GM12878 (cell line): ENCODE measurements around the gene ZSWIM5. TPM values are rescaled to one million over a fixed set of nuclear protein-coding genes. Genes with fewer than 3 reads are reported as not detected.

Source experiments
- ATAC-seq: fragments of 200-7000 bp; cut with Tn5 transposase; 3 replicates; pipeline ENCODE4 v1.9.1; 2020; ENCODE audit warnings: mild to moderate bottlenecking, moderate library complexity
- BruUV-seq: library from RNA; stranded (reverse); fragments of 400-500 nt; replicated peaks from 2 replicates; lab custom pipeline; 2021; lab: Mats Ljungman, UMichigan
- CTCF ChIA-PET: fragments of 300-600 bp; sonication (Branson Sonifier 250); formaldehyde crosslinking; extraction: SDS; loops from one replicate; lab custom pipeline; 2021; ENCODE audit warnings: inconsistent platforms; lab: Yijun Ruan, JAX
- POLR2A ChIA-PET: fragments of 350-600 bp; formaldehyde crosslinking; extraction: SDS; loops from one replicate; lab custom pipeline; 2021; ENCODE audit warnings: inconsistent platforms; lab: Charles Lee
- RAD21 ChIA-PET: fragments of 300-600 bp; sonication (Branson Sonifier 250); formaldehyde crosslinking; loops from one replicate; lab custom pipeline; 2023; ENCODE audit warnings: antibody characterized with exemption; ENCODE audit not compliant: unreplicated experiment; lab: Charles Lee
- SMC1A ChIA-PET: fragments of 300-600 bp; sonication (Branson Sonifier 250); formaldehyde crosslinking; loops from one replicate; lab custom pipeline; 2023; ENCODE audit not compliant: unreplicated experiment, uncharacterized antibody; lab: Charles Lee
- DNase-seq: peaks from one replicate; pipeline ENCODE4 v3.0.0-alpha.2; 2011; ENCODE audit warnings: low read depth, low spot score
- FAIRE-seq: peaks from 3 replicates; lab custom pipeline; 2011; peaks lifted over from hg19 to GRCh38; lab: Jason Lieb, UNC
- H2AFZ ChIP-seq: 2 replicates; pipeline ENCODE4 v1.6.0; 2011; ENCODE audit warnings: low read depth, low read length, control low read depth; ENCODE audit not compliant: control insufficient read depth
- H3K27ac ChIP-seq: 2 replicates; pipeline ENCODE4 v1.5.1; 2011; ENCODE audit warnings: control low read depth; ENCODE audit not compliant: control insufficient read depth, insufficient read depth
- H3K27me3 ChIP-seq, 2 experiments: replicated peaks in 1 of 2; 2 replicates each; pipeline versions ENCODE4 v1.6.0 to v1.6.1; 2011; ENCODE audit warnings: low read length in 1 of 2; ENCODE audit not compliant: control insufficient read depth in 2 of 2, insufficient read depth in 2 of 2
- H3K36me3 ChIP-seq, 2 experiments: 2 replicates each; pipeline ENCODE4 v1.5.1; 2011; ENCODE audit warnings: low read length in 1 of 2; ENCODE audit not compliant: control insufficient read depth in 2 of 2, insufficient read depth in 2 of 2
- H3K4me1 ChIP-seq: 2 replicates; pipeline ENCODE4 v1.6.1; 2011; ENCODE audit warnings: mild to moderate bottlenecking, low read length, moderate library complexity, mixed read lengths; ENCODE audit not compliant: control insufficient read depth, insufficient read depth
- H3K4me2 ChIP-seq: 2 replicates; pipeline ENCODE4 v1.6.0; 2011; ENCODE audit warnings: control low read depth; ENCODE audit not compliant: control insufficient read depth, insufficient read depth
- H3K4me3 ChIP-seq: fragments of 200-600 bp; sonication (generic); 2 replicates; pipeline ENCODE4 v1.5.1; 2016
- H3K79me2 ChIP-seq: 2 replicates; pipeline ENCODE4 v1.6.0; 2011; ENCODE audit warnings: low read length; ENCODE audit not compliant: control insufficient read depth, insufficient read depth
- H3K9ac ChIP-seq: 2 replicates; pipeline ENCODE4 v1.8.0; 2011; ENCODE audit warnings: low read length, control low read depth, mixed read lengths; ENCODE audit not compliant: control insufficient read depth, insufficient read depth
- H3K9me3 ChIP-seq: replicated peaks from 3 replicates; pipeline ENCODE4 v1.5.1; 2011; ENCODE audit warnings: mild to moderate bottlenecking, low read length; ENCODE audit not compliant: control insufficient read depth, insufficient read depth
- H4K20me1 ChIP-seq: 2 replicates; pipeline ENCODE4 v1.6.0; 2011; ENCODE audit not compliant: control insufficient read depth, insufficient read depth
- ESRRA ChIP-seq: IDR thresholded peaks from 2 replicates; pipeline ENCODE4 v1.6.1; 2012; ENCODE audit warnings: mild to moderate bottlenecking, low read length, improper control_type of control experiment
- GABPA ChIP-seq: IDR thresholded peaks from 2 replicates; pipeline ENCODE4 v1.6.1; 2014; ENCODE audit warnings: antibody characterized with exemption, low read depth, mild to moderate bottlenecking, inconsistent platforms
- JUNB ChIP-seq: IDR thresholded peaks from 2 replicates; pipeline ENCODE4 v1.6.1; 2016; ENCODE audit warnings: antibody characterized with exemption, mild to moderate bottlenecking
- JUND ChIP-seq: IDR thresholded peaks from 2 replicates; pipeline ENCODE4 v1.6.1; 2012; ENCODE audit warnings: low read depth, mild to moderate bottlenecking, low read length, improper control_type of control experiment, moderate library complexity
- MTA2 ChIP-seq: fragments of 450-650 bp; IDR thresholded peaks from 2 replicates; pipeline ENCODE4 v1.6.1; 2016; ENCODE audit warnings: low read depth, mild to moderate bottlenecking, moderate library complexity
- SP1 ChIP-seq: IDR thresholded peaks from one replicate; pipeline ENCODE4 v1.6.1; 2011; ENCODE audit warnings: low read depth, low read length
- ZNF384 ChIP-seq: IDR thresholded peaks from 2 replicates; pipeline ENCODE4 v1.6.1; 2012; ENCODE audit warnings: low read depth, mild to moderate bottlenecking, low read length, improper control_type of control experiment, borderline replicate concordance
- WGBS: methylation state at CpG from one replicate; pipeline ENCODE4 v1.1.6; 2016; ENCODE audit warnings: low lambda C conversion rate; ENCODE audit not compliant: insufficient replicate concordance, insufficient coverage; ENCODE audit errors: missing lambda C conversion rate; 5-methylcytosine and 5-hydroxymethylcytosine counted together
- in situ Hi-C: fragments of 300-500 bp; cut with MboI; formaldehyde crosslinking; loops from 9 replicates; pipeline ENCODE4 v1.14.3; 2018; ENCODE audit warnings: mixed read lengths
- intact Hi-C: fragments of 100-400 bp; cut with micrococcal nuclease; formaldehyde crosslinking; loops from one replicate; pipeline ENCODE4 v1.14.2; 2022; ENCODE audit not compliant: unreplicated experiment
- polyA plus RNA-seq, 11 experiments: library from polyadenylated mRNA; depleted of rRNA in 4 of 11; unstranded in 6 of 11; stranded (reverse) in 5 of 11; fragments of >200 nt; fragmentation: Nextera tagmentation in 4 of 11; fragmentation: Illumina TruSeq in 1 of 11; extraction: Ambion mirVana in 4 of 11; extraction: Trizol in 1 of 11; gene quantifications; 1 replicate in 1 of 11; 2 replicates in 10 of 11; pipeline versions ENCODE4 v1.2.1 to v1.2.3, GENCODE V29; 2011 to 2016; ENCODE audit warnings: inconsistent platforms in 2 of 11, missing spikeins in 2 of 11, low read depth in 1 of 11
- total RNA-seq, 4 experiments: library from RNA; depleted of rRNA in 3 of 4; stranded (reverse); fragments of >200 nt in 3 of 4; fragmentation: Illumina TruSeq in 1 of 4; extraction: Trizol in 1 of 4; gene quantifications; 2 replicates each; pipeline versions ENCODE4 v1.2.1 to v1.2.3, GENCODE V29; 2013 to 2021
- TF ChIP-seq, protein P1 (sequence below): IDR thresholded peaks from 2 replicates; pipeline ENCODE4 v1.6.1; 2011; ENCODE audit warnings: borderline replicate concordance, low read depth, mild to moderate bottlenecking, moderate library complexity, mixed read lengths, low read length; ENCODE audit not compliant: insufficient read depth; ENCODE audit errors: extremely low read length
- TF ChIP-seq, protein P2 (sequence below): fragments of 450-650 bp; IDR thresholded peaks from 2 replicates; pipeline ENCODE4 v1.6.1; 2014; ENCODE audit warnings: mild to moderate bottlenecking
- TF ChIP-seq, protein P3 (sequence below): IDR thresholded peaks from 2 replicates; pipeline ENCODE4 v1.6.1; 2012; ENCODE audit warnings: low read depth, low read length, improper control_type of control experiment

The ZSWIM5 gene
- total and polyA plus RNA-seq, 10 of the 15 experiments (the other 5 are each of a cell fraction or from before 2014, with no cell fraction given) = 0.07 to 0.97 (median 0.34) TPM; not detected in 1

DNA sequence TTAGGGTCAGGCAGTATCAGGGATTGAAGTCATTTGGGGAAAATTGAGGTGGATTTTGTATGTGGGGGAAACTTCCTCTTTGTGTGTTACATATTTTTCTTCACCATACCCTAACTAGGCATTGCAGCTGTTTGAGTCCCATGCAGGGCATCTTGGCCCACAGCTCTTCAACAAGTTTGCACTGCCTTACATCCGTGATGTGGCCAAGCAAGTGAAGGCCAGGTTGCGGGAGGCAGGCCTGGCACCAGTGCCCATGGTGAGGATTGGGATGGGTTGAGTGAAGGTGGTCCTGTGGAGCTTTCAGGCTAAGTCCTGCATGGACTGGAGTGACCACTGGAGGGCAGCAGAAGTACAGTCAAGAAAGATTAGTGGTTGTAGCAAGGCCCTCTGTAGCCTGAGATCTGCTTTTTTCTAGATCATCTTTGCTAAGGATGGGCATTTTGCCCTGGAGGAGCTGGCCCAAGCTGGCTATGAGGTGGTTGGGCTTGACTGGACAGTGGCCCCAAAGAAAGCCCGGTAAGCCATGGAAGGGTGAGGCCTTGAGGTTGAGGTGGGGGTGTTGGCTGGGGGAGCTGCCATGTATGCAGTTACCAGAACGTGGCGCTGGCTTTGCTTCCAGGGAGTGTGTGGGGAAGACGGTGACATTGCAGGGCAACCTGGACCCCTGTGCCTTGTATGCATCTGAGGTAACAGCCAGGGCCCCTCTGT is 191.9 kb downstream of the ZSWIM5 start (continued):
- TF ChIP-seq, protein P1, sequence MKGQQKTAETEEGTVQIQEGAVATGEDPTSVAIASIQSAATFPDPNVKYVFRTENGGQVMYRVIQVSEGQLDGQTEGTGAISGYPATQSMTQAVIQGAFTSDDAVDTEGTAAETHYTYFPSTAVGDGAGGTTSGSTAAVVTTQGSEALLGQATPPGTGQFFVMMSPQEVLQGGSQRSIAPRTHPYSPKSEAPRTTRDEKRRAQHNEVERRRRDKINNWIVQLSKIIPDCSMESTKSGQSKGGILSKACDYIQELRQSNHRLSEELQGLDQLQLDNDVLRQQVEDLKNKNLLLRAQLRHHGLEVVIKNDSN = no peak
- TF ChIP-seq, protein P2, sequence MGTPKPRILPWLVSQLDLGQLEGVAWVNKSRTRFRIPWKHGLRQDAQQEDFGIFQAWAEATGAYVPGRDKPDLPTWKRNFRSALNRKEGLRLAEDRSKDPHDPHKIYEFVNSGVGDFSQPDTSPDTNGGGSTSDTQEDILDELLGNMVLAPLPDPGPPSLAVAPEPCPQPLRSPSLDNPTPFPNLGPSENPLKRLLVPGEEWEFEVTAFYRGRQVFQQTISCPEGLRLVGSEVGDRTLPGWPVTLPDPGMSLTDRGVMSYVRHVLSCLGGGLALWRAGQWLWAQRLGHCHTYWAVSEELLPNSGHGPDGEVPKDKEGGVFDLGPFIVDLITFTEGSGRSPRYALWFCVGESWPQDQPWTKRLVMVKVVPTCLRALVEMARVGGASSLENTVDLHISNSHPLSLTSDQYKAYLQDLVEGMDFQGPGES = no peak
- TF ChIP-seq, protein P3, sequence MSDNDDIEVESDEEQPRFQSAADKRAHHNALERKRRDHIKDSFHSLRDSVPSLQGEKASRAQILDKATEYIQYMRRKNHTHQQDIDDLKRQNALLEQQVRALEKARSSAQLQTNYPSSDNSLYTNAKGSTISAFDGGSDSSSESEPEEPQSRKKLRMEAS = no peak

DNA sequence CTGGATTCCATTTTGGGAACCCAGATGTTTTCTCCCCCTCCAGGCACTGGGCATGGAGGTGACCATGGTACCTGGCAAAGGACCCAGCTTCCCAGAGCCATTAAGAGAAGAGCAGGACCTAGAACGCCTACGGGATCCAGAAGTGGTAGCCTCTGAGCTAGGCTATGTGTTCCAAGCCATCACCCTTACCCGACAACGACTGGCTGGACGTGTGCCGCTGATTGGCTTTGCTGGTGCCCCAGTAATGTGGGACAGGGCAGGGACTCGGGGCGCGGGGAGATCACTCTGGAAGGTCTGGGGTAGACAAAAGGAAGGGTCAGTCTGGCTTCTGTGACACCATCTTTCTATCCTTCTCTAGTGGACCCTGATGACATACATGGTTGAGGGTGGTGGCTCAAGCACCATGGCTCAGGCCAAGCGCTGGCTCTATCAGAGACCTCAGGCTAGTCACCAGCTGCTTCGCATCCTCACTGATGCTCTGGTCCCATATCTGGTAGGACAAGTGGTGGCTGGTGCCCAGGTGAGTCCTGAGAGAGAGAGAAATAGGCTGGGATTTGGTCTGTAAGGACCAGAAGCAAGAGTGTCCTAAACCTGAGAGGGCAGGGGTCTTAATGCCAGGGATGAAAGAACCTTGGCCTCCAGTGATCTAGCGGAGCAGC is 192.7 kb downstream of the ZSWIM5 start:
- no peak for DNase-seq
- SMC1A ChIA-PET = interaction anchor here (0.8 to 12.5 kb wide), 21 partner anchors 28 to 486 kb away, joined by 3 to 284 read pairs (median 5); partner anchors contain the start of genes BEST4, CCDC163, MMACHC and MUTYH
- Histone ChIP-seq H3K36me3 (no peaks in the 10 kb centered on the region; a peak in 1 of 4 replicates), H3K9ac (peak overlapping the region; percentile 78; the same call in 1 of the 2 replicates), H3K4me3 (peak overlapping the region; percentile 90; the same call in 1 of the 2 replicates), H4K20me1 (no peaks in the 10 kb centered on the region), H3K27me3 (no peaks in the 10 kb centered on the region), H3K27ac (no peak overlapping the region), H3K9me3 (no peaks in the 10 kb centered on the region), H3K4me2 (peak overlapping the region; percentile 99), H3K4me1 (peaks cover 17% of the 10 kb centered on the region), H2AFZ (no peak overlapping the region), H3K79me2 (peaks cover 16% of the 10 kb centered on the region)
- in situ Hi-C loops (loop anchor here (5.0 kb wide), 3 partner anchors 289 to 569 kb away; partner anchors contain the start of genes NASP and TESK2), intact Hi-C loops (loop anchor here (1.0 to 10.0 kb wide), 8 partner anchors 178 to 571 kb away; partner anchors contain the start of genes MUTYH, NASP, RNU5D-1 and TOE1)
- WGBS = 83% methylated on average over 12 of the region's 12 CpGs
- POLR2A ChIA-PET = interaction anchor here (0.6 to 2.7 kb wide), 6 partner anchors 18 to 326 kb away, joined by 3 to 12 read pairs (median 7); partner anchors contain the start of genes MUTYH and TOE1
- RAD21 ChIA-PET = interaction anchor here (0.5 to 12.5 kb wide), 26 partner anchors 11 to 1490 kb away, joined by 3 to 313 read pairs (median 4); partner anchors contain the start of genes CCDC163, EIF2B3, IPP and MMACHC
- FAIRE-seq = no peak
- TF ChIP-seq GABPA (no peak), ESRRA (no peak), SP1 (no peak), JUND (no peak), JUNB (no peak), MTA2 (no peak), ZNF384 (no peak)
- BruUV-seq = no TSS peak
- no peak for ATAC-seq
- CTCF ChIA-PET = interaction anchor here (0.6 to 11.4 kb wide), 45 partner anchors 14 to 558 kb away, joined by 3 to 252 read pairs (median 5); partner anchors contain the start of genes EIF2B3, MUTYH, PLK3 and RPS8
